Hindlimb muscle (tissue), 1 donor: ENCODE data around the gene PCBP4. TPM values are rescaled to one million over a fixed set of nuclear protein-coding genes. Genes with fewer than 3 reads are reported as not detected.
"Not testable (repeated sequence)": the region's sequence is repeated elsewhere in the genome, so short reads cannot be mapped to it uniquely, and the experiment has no call there.

Experiments used
- DNase-seq: peaks from one replicate; pipeline ENCODE4 v3.0.0-alpha.2; 2013
- polyA plus RNA-seq: library from polyadenylated mRNA; unstranded; fragments of 120-200 nt; gene quantifications from one replicate; pipeline ENCODE4 v1.2.1, GENCODE V29; 2013; ENCODE audit not compliant: insufficient read length

The PCBP4 gene
- polyA plus RNA-seq, 1 donor = 64.7 TPM

- no peak for DNase-seq
Observed at GRCh38 chr3:51937611-51938450, 29.4 kb downstream of the PCBP4 start.

- DNase-seq = no peak
Observed at GRCh38 chr3:51937014-51937413, 30.2 kb downstream of the PCBP4 start.

- no peak for DNase-seq
Observed at GRCh38 chr3:51935886-51936755, 31.1 kb downstream of the PCBP4 start.

- no peak for DNase-seq
Observed at GRCh38 chr3:51934991-51935885, 32.0 kb downstream of the PCBP4 start.

GRCh38 chr3:51934139-51934850 is 33.0 kb downstream of the PCBP4 start:
- DNase-seq = no peak

- DNase-seq = no peak
Observed at GRCh38 chr3:51933471-51934138, 33.6 kb downstream of the PCBP4 start.

GRCh38 chr3:51932471-51933370 is 34.5 kb downstream of the PCBP4 start:
- DNase-seq = no peak

GRCh38 chr3:51931756-51932155 is 35.5 kb downstream of the PCBP4 start:
- DNase-seq = no peak

- no peak for DNase-seq
Observed at GRCh38 chr3:51930439-51930838, 36.8 kb downstream of the PCBP4 start.

- no peak for DNase-seq
Observed at GRCh38 chr3:51929420-51930003, 37.7 kb downstream of the PCBP4 start.

GRCh38 chr3:51928981-51929380 is 38.3 kb downstream of the PCBP4 start:
- DNase-seq = not testable (repeated sequence)

- no peak for DNase-seq
Observed at GRCh38 chr3:51928438-51928837, 38.8 kb downstream of the PCBP4 start.

- no peak for DNase-seq
Observed at GRCh38 chr3:51927061-51927977, 39.9 kb downstream of the PCBP4 start.

GRCh38 chr3:51921081-51921578 is 46.1 kb downstream of the PCBP4 start:
- no peak for DNase-seq

GRCh38 chr3:51916418-51916817 is 50.8 kb downstream of the PCBP4 start:
- no peak for DNase-seq

- no peak for DNase-seq
Observed at GRCh38 chr3:51908026-51908425, 59.2 kb downstream of the PCBP4 start.
